Chondrocyte (in vitro differentiated cells): ENCODE results near the gene CCDC89. TPM values are rescaled to one million over a fixed set of nuclear protein-coding genes. Genes with fewer than 3 reads are reported as not detected.

Experiments
- DNase-seq: peaks from one replicate; pipeline ENCODE4 v3.0.0; 2021; ENCODE audit warnings: mixed read lengths, low spot score
- H3K27ac Mint-ChIP-seq: one replicate; pipeline ENCODE4 v1.8.0; 2021; ENCODE audit warnings: mild to moderate bottlenecking, moderate library complexity, mixed read lengths; ENCODE audit not compliant: unreplicated experiment
- H3K27me3 Mint-ChIP-seq: 2 replicates; pipeline ENCODE4 v1.8.0; 2021; ENCODE audit warnings: low read depth, mixed read lengths
- H3K36me3 Mint-ChIP-seq: 2 replicates; pipeline ENCODE4 v1.8.0; 2021; ENCODE audit warnings: low read depth, mixed read lengths
- H3K4me1 Mint-ChIP-seq: 2 replicates; pipeline ENCODE4 v1.8.0; 2021; ENCODE audit warnings: low read depth, mild to moderate bottlenecking, mixed read lengths
- H3K4me3 Mint-ChIP-seq: one replicate; pipeline ENCODE4 v1.8.0; 2021; ENCODE audit warnings: mild to moderate bottlenecking, moderate library complexity, mixed read lengths; ENCODE audit not compliant: unreplicated experiment
- H3K9me3 Mint-ChIP-seq: 2 replicates; pipeline ENCODE4 v1.8.0; 2021; ENCODE audit warnings: low read depth, mixed read lengths
- total RNA-seq: library from RNA; stranded (reverse); gene quantifications from 3 replicates; pipeline ENCODE4 v1.2.1, GENCODE V29; 2021
- TF ChIP-seq, protein P1 (sequence below): fragments of 200-600 bp; sonication (generic); IDR thresholded peaks from 2 replicates; pipeline ENCODE4 v1.5.0; 2021; ENCODE audit warnings: antibody characterized with exemption, mild to moderate bottlenecking, moderate library complexity

CCDC89 gene
- total RNA-seq, 1 donor from 2014 or later: 0.30 TPM

DNA sequence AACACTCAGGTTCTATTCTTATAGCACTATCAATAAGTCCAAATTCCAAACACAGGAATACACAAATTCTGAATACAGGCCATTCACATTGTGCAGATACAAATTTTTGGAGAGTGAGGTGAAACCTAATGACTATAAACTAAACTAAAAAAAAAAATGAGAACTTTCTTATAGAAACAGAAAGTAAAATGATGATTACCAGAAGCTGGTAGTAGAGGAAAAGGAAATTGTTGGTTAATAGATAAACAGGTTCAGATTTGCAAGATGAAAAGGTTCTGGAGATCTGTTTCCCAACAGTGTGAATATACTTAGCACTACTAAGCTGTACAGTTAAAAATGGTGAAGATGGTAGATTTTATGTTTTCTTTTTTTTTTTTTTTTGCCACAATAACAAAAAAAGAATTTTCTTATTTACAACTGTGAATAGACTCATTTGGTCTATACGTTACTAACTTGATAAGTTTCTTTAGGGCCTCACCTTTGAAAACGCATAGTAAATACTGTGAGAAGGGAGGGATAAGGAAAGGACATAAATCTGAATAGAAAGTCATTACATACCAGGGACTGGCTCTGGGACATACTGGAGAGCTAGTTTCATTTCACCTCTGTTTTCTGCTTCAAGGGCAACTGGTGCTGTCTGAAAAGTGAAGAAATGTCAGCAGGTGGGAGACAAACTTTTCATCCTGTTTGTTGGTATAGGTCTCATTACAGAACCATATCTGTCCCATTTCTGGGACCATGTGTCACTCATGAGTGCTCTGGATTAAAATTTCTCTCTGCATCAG is 14.2 kb upstream of the CCDC89 start:
- H3K9me3 Mint-ChIP-seq: peaks cover 11% of the 10 kb centered on the region

DNA sequence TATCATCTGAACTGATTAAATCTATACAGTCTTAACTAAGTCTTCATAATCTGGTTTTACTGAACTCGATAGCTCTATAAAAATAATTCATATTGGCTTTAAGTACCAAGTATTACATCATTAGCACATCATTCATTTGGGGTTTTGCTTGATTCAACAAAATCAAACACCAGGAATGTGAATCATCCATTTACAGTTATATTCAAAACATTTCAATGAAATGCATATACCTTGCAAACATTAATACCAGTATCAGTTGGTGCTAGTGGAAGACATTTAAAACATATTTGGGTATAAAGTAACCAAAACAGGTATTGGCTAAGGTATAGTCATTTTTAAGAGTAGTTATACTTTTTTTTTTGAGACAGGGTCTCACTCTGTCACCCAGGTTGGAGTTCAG is 12.2 kb upstream of the CCDC89 start:
- Mint-ChIP-seq H3K36me3 (peaks cover 9% of the 10 kb centered on the region), H3K27me3 (no peaks in the 10 kb centered on the region), H3K9me3 (peaks cover 8% of the 10 kb centered on the region), H3K27ac (no peak overlapping the region), H3K4me1 (peaks cover 15% of the 10 kb centered on the region), H3K4me3 (no peak overlapping the region)
- DNase-seq: no peak
- TF ChIP-seq, protein P1, sequence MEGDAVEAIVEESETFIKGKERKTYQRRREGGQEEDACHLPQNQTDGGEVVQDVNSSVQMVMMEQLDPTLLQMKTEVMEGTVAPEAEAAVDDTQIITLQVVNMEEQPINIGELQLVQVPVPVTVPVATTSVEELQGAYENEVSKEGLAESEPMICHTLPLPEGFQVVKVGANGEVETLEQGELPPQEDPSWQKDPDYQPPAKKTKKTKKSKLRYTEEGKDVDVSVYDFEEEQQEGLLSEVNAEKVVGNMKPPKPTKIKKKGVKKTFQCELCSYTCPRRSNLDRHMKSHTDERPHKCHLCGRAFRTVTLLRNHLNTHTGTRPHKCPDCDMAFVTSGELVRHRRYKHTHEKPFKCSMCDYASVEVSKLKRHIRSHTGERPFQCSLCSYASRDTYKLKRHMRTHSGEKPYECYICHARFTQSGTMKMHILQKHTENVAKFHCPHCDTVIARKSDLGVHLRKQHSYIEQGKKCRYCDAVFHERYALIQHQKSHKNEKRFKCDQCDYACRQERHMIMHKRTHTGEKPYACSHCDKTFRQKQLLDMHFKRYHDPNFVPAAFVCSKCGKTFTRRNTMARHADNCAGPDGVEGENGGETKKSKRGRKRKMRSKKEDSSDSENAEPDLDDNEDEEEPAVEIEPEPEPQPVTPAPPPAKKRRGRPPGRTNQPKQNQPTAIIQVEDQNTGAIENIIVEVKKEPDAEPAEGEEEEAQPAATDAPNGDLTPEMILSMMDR: no peak

More for the DNA sequence above, 14.2 kb upstream of the CCDC89 start:
- Mint-ChIP-seq H3K27ac (no peak overlapping the region), H3K4me1 (peaks cover 10% of the 10 kb centered on the region), H3K27me3 (no peaks in the 10 kb centered on the region), H3K4me3 (no peak overlapping the region), H3K36me3 (peaks cover 17% of the 10 kb centered on the region)
- TF ChIP-seq, protein P1: no peak
- DNase-seq: no peak

DNA sequence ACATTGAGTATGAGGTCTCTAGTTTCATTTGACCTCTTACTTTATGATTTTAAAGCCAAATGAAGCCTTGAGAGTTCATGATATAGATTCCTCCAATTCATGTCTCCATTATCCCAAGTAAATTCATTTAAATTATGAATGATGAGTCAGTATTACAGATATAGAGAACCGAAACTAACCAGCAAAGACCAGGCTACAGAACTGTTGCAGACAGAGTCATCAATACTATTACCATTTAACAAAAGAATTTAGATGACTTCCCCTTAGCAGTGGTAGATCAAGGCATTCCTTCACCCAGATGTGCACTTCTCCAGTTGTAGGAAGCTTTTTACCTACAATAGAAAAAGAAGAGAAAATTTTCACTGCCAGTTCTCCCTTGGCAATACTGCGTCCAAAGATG is 11.8 kb upstream of the CCDC89 start:
- Mint-ChIP-seq H3K9me3 (peaks cover 3% of the 10 kb centered on the region), H3K4me3 (no peak overlapping the region), H3K36me3 (peaks cover 5% of the 10 kb centered on the region), H3K4me1 (peaks cover 15% of the 10 kb centered on the region), H3K27ac (no peak overlapping the region), H3K27me3 (no peaks in the 10 kb centered on the region)
- TF ChIP-seq, protein P1: no peak
- DNase-seq: no peak

DNA sequence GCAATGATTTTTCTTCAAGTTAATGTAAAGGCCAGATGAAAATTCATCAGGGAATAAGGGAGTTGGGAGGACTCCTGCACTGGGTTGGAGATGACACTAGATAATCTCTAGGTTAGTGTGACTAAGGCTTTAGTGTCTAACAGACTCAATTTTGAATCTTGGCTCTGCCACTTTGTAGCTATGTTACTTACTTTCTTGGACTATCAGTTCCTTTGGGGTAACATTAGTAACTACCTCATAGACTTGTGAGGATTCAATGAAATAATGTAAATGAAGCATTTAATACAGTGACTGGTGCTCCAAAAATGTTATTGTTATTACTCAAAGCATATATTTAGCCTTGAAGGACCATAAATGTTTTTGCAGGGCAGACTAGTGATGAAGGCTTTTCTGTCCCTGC is 9.6 kb upstream of the CCDC89 start:
- Mint-ChIP-seq H3K27ac (no peak overlapping the region), H3K4me3 (no peak overlapping the region), H3K4me1 (peaks cover 15% of the 10 kb centered on the region), H3K36me3 (peaks cover 3% of the 10 kb centered on the region), H3K9me3 (no peaks in the 10 kb centered on the region), H3K27me3 (no peaks in the 10 kb centered on the region)
- DNase-seq: no peak
- TF ChIP-seq, protein P1: no peak

DNA sequence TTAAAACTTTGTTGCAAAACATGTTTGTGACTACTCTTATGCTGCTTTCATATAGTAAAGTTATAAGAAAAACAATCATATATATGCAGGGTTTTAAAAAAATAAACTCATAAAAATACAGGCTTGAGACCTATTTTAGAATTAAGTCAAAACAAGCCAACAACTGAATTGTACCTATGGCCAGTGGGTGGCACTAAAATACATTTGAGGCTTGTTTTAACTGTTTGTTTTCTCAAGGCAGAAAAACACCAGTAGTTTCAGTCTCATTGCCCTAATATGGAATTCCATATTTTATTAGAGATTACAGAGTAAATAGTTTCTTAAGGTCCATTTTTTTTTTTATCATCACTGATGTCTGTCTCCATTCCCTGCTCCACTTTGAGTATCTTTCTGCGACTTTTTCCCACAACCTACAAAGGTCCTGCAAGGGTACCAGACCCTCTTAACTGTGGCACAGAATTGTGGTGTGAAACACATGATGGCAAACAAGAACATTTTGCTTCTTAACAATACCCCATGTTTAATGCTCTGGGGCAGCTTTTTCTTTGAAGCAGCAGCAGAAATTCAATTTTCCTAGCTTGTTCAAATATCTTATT is 8.5 kb upstream of the CCDC89 start:
- H3K9me3 Mint-ChIP-seq: no peaks in the 10 kb centered on the region
- peaks cover 15% of the 10 kb centered on the region for H3K4me1 Mint-ChIP-seq
- no peak for DNase-seq
- H3K27me3 Mint-ChIP-seq: no peaks in the 10 kb centered on the region
- peaks cover 1% of the 10 kb centered on the region for H3K36me3 Mint-ChIP-seq
- no peak overlapping the region for H3K27ac Mint-ChIP-seq
- TF ChIP-seq, protein P1: peak; percentile 89
- H3K4me3 Mint-ChIP-seq: no peak overlapping the region
